Tibial artery (tissue), 4 donors: ENCODE measurements around the gene FBF1.
"Not testable (repeated sequence)": the region's sequence is repeated elsewhere in the genome, so short reads cannot be mapped to it uniquely, and the experiment has no call there.

Experiments used
- DNase-seq, 2 donors: peaks; one replicate each; pipeline ENCODE4 v3.0.0-alpha.2; 2019
- H3K27ac ChIP-seq, 2 donors: fragments of 200-600 bp; sonication (generic) in 1 of 2; 1 replicate in 1 of 2; 2 replicates in 1 of 2; pipeline ENCODE4 v1.5.1; 2018 to 2019; ENCODE audit warnings: mild to moderate bottlenecking in 1 of 2
- H3K27me3 ChIP-seq, 2 donors: fragments of 200-600 bp; sonication (generic) in 1 of 2; one replicate each; pipeline versions ENCODE4 v1.5.1 to v1.6.0; 2016 to 2019
- H3K36me3 ChIP-seq, 3 donors: fragments of 200-600 bp; sonication (generic) in 2 of 3; one replicate each; pipeline ENCODE4 v1.5.1; 2016 to 2019; ENCODE audit warnings: mild to moderate bottlenecking in 2 of 3
- H3K4me1 ChIP-seq, 4 donors: fragments of 200-600 bp; sonication (generic) in 2 of 4; 1 replicate in 3 of 4; 2 replicates in 1 of 4; pipeline ENCODE4 v1.5.1; 2016 to 2019
- H3K4me3 ChIP-seq, 2 donors: fragments of 200-600 bp; sonication (generic) in 1 of 2; 1 replicate in 1 of 2; 2 replicates in 1 of 2; pipeline ENCODE4 v1.5.1; 2018 to 2019; ENCODE audit warnings: mild to moderate bottlenecking in 2 of 2
- H3K9me3 ChIP-seq, 3 donors: fragments of 200-600 bp; sonication (generic) in 1 of 3; one replicate each; pipeline ENCODE4 v1.5.1; 2016 to 2019
- CTCF ChIP-seq, 2 experiments: fragments of 200-600 bp in 1 of 2; fragments of 450-650 bp in 1 of 2; IDR thresholded peaks; one replicate each; pipeline ENCODE4 v1.5.1; 2017 to 2019; ENCODE audit warnings: antibody characterized with exemption in 2 of 2, mild to moderate bottlenecking in 1 of 2, moderate library complexity in 1 of 2
- intact Hi-C: fragments of 100-400 bp; cut with DNase I; formaldehyde crosslinking; loops from one replicate; pipeline ENCODE4 v1.15.0; 2023; ENCODE audit warnings: low total_unique reads

FBF1 gene

DNA sequence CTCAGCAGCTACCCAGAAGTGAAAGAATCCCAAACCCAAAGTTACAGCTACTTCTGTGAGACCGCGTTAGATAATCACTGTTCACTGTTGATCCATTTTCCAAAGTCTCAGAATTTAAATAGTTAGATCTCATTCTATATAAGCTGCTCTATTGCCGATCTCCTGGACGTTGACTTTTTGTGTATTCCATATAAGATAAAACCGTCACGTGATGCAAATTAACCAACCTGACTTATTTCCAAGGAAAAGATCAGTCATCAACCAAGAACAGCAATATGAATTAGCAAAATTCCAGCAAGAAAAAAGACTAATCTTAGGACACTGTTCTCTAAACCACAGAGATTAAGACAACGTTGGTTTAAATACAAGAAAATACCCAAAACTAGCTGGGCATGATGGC, 29.8 kb upstream of the FBF1 start:
- TF ChIP-seq CTCF (IDR thresholded peaks at IDR 0.05): no peak
- H3K27ac ChIP-seq: no peak overlapping the region
- no peak for DNase-seq

DNA sequence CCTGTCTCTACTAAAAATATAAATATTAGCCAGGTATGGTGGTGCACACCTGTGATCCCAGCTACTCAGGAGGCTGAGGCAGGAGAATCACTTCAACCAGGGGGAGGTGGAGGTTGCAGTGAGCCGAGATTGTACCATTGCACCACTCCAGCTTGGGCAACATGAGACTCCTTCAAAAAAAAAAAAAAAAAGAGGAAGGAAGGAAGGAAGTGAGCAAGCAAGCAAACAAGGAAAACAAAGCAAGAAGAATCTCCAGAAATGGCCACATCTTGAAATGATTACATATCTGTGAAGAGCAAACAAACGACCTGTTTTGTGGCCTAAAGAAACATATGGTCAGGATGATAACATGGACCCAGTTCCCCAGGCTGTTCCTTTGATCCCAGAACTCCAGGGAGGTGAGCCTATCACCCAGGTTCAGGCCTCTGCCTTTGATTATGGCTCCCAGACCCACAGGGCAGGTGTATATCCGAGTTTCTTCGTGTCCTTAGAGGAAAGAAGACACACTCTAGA, 29.2 kb upstream of the FBF1 start:
- no peak overlapping the region for H3K27ac ChIP-seq

More for the DNA sequence above, 29.8 kb upstream of the FBF1 start:
- Histone ChIP-seq H3K36me3 (peaks cover 0 to 47% (median 15%) of the 10 kb centered on the region in 3 donors), H3K4me3 (no peak overlapping the region), H3K4me1 (peaks cover 0 to 2% (median 0%) of the 10 kb centered on the region in 4 donors), H3K9me3 (no peaks in the 10 kb centered on the region), H3K27me3 (no peaks in the 10 kb centered on the region)
- intact Hi-C loops: no loop called here

GRCh38 chr17:75969044-75969443, 28.2 kb upstream of the FBF1 start:
- DNase-seq, H3K4me3 ChIP-seq, H3K9me3 ChIP-seq, intact Hi-C loops, H3K27me3 ChIP-seq, H3K4me1 ChIP-seq, H3K27ac ChIP-seq: not testable (repeated sequence)
- H3K36me3 ChIP-seq: peaks cover 0 to 47% (median 15%) of the 10 kb centered on the region in 3 donors

More for the DNA sequence above, 29.2 kb upstream of the FBF1 start:
- no peak for TF ChIP-seq CTCF (IDR thresholded peaks at IDR 0.05)
- Histone ChIP-seq H3K4me1 (no peaks in the 10 kb centered on the region), H3K27me3 (no peaks in the 10 kb centered on the region), H3K4me3 (no peak overlapping the region), H3K36me3 (peaks cover 0 to 47% (median 15%) of the 10 kb centered on the region in 3 donors), H3K9me3 (no peaks in the 10 kb centered on the region)
- intact Hi-C loops: no loop called here
- DNase-seq: no peak

DNA sequence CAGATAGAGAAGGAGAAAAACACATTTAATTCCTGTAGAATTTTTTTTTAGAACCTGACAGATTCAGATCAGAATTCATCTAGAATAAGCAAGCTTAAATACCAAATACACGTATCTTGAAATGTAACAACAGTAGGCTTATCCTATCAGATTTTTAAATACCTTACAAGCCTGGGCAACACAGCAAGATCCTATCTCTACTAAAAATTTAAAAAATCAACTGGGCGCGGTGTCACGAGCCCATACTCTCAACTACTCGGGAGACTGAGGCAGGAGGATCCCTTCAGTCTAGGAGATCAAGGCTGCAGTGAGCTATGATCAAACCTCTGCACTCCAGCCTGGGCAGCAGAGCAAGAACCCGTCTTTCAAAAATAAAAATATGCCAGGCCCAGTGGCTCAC, 24.6 kb upstream of the FBF1 start:
- DNase-seq: no peak
- Histone ChIP-seq H3K27me3 (no peaks in the 10 kb centered on the region), H3K27ac (no peak overlapping the region), H3K4me1 (no peaks in the 10 kb centered on the region), H3K4me3 (no peak overlapping the region), H3K36me3 (peaks cover 0 to 29% (median 0%) of the 10 kb centered on the region in 3 donors), H3K9me3 (no peaks in the 10 kb centered on the region)
- intact Hi-C loops: no loop called here
- TF ChIP-seq CTCF (IDR thresholded peaks at IDR 0.05): no peak

GRCh38 chr17:75959839-75960511, 19.1 kb upstream of the FBF1 start:
- TF ChIP-seq CTCF (IDR thresholded peaks at IDR 0.05): no peak
- DNase-seq: no peak
- no peak overlapping the region for H3K4me3 ChIP-seq
- H3K4me1 ChIP-seq: no peaks in the 10 kb centered on the region
- intact Hi-C loops: no loop called here
- H3K27me3 ChIP-seq: no peaks in the 10 kb centered on the region
- H3K27ac ChIP-seq: no peak overlapping the region
- peaks cover 17 to 41% (median 20%) of the 10 kb centered on the region in 3 donors for H3K36me3 ChIP-seq
- H3K9me3 ChIP-seq: no peaks in the 10 kb centered on the region

DNA sequence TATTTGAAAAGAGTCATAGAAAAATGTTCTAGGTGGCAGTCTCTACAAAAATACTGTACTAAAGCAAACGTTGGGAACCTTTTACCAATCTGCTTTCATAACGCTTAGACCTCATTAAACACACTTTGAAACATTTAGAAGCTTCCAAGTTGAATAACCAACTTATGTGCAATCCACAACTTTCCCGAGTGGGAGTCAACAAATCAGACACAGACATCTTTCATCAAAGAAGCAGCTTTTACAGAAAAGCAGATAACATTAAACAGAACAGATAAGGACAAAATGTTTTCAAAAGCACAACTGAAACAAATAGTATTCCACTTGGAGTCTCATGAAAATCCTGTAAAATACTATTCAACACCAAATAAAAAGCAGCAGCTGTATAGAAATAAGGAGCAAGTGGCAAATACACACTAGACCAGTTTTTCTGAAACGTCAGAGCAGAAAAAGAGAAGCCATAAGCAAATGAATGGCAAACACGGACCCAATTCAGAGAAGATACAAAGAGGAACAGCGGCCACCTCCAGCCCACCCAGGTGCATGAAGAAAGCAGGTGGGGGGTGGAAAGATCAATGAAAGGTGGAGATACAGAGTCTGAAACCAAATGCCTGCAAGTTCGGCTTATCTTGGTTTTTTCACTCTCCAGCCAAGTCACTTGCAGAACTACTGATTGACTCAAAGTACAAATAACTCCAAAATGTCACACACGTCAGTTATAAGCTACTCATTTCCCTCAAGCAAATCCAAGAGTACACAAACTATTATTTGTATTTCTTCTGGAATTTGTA, 18.4 kb upstream of the FBF1 start:
- Histone ChIP-seq H3K27me3 (no peaks in the 10 kb centered on the region), H3K36me3 (peaks cover 22 to 46% (median 25%) of the 10 kb centered on the region in 3 donors), H3K9me3 (no peaks in the 10 kb centered on the region), H3K4me1 (no peaks in the 10 kb centered on the region), H3K4me3 (no peak overlapping the region), H3K27ac (no peak overlapping the region)
- no peak for DNase-seq
- intact Hi-C loops: no loop called here
- TF ChIP-seq CTCF (IDR thresholded peaks at IDR 0.05): no peak
